SK-N-SH treated with all-trans-retinoic acid at 6 μM for 48 hours (cell line): ENCODE results near the gene GPR26.

ENCODE experiments used
- ARNTL ChIP-seq: fragments of 450-650 bp; formaldehyde crosslinking; IDR thresholded peaks from 2 replicates; pipeline ENCODE4 v1.5.0; 2020; ENCODE audit warnings: low read depth, mild to moderate bottlenecking, moderate library complexity, borderline replicate concordance
- CSRNP3 ChIP-seq: fragments of 250-450 bp; sonication (Bioruptor Pico); IDR thresholded peaks from 2 replicates; pipeline ENCODE4 v1.5.1; 2021; ENCODE audit warnings: mild to moderate bottlenecking, moderate library complexity
- ESRRG ChIP-seq: fragments of 250-450 bp; sonication (Bioruptor Pico); IDR thresholded peaks from 2 replicates; pipeline ENCODE4 v1.6.1; 2021; ENCODE audit warnings: mild to moderate bottlenecking
- OSR1 ChIP-seq: fragments of 250-450 bp; sonication (Bioruptor Pico); IDR thresholded peaks from 2 replicates; pipeline ENCODE4 v1.8.0; 2022; ENCODE audit warnings: moderate library complexity, mild to moderate bottlenecking, inconsistent platforms
- POU6F1 ChIP-seq: fragments of 250-450 bp; sonication (Bioruptor Pico); IDR thresholded peaks from 2 replicates; pipeline ENCODE4 v1.8.0; 2021; ENCODE audit warnings: low read depth, mild to moderate bottlenecking, moderate library complexity, borderline replicate concordance
- RARB ChIP-seq: fragments of 250-450 bp; sonication (Bioruptor Pico); IDR thresholded peaks from 2 replicates; pipeline ENCODE4 v1.8.0; 2021; ENCODE audit warnings: mild to moderate bottlenecking, moderate library complexity
- TCF4 ChIP-seq: fragments of 250-450 bp; sonication (Bioruptor Pico); IDR thresholded peaks from 2 replicates; pipeline ENCODE4 v1.8.0; 2021; ENCODE audit warnings: mild to moderate bottlenecking, moderate library complexity, borderline replicate concordance
- ZFP3 ChIP-seq: fragments of 250-450 bp; sonication (Bioruptor Pico); IDR thresholded peaks from 2 replicates; pipeline ENCODE4 v1.5.0; 2020; ENCODE audit warnings: mild to moderate bottlenecking, moderate library complexity
- ZFP30 ChIP-seq: fragments of 450-650 bp; formaldehyde crosslinking; IDR thresholded peaks from 2 replicates; pipeline ENCODE4 v1.5.0; 2022; ENCODE audit warnings: mild to moderate bottlenecking, moderate library complexity
- ZNF8 ChIP-seq: fragments of 450-650 bp; formaldehyde crosslinking; IDR thresholded peaks from 2 replicates; pipeline ENCODE4 v1.5.0; 2020; ENCODE audit warnings: mild to moderate bottlenecking, moderate library complexity
- TF ChIP-seq, protein P1 (sequence below): fragments of 250-450 bp; sonication (Bioruptor Pico); IDR thresholded peaks from 2 replicates; pipeline ENCODE4 v1.8.0; 2020; ENCODE audit warnings: mild to moderate bottlenecking, moderate library complexity, borderline replicate concordance
- TF ChIP-seq, protein P2 (sequence below): fragments of 250-450 bp; sonication (Bioruptor Pico); IDR thresholded peaks from 2 replicates; pipeline ENCODE4 v1.5.0; 2020; ENCODE audit warnings: mild to moderate bottlenecking, moderate library complexity
- TF ChIP-seq, protein P3 (sequence below): fragments of 250-450 bp; sonication (Bioruptor Pico); IDR thresholded peaks from 2 replicates; pipeline ENCODE4 v1.5.1; 2020; ENCODE audit warnings: low read depth, mild to moderate bottlenecking, moderate library complexity

GRCh38 chr10:123704812-123705211 lies 38.7 kb downstream of the GPR26 start:
- TF ChIP-seq, protein P1, sequence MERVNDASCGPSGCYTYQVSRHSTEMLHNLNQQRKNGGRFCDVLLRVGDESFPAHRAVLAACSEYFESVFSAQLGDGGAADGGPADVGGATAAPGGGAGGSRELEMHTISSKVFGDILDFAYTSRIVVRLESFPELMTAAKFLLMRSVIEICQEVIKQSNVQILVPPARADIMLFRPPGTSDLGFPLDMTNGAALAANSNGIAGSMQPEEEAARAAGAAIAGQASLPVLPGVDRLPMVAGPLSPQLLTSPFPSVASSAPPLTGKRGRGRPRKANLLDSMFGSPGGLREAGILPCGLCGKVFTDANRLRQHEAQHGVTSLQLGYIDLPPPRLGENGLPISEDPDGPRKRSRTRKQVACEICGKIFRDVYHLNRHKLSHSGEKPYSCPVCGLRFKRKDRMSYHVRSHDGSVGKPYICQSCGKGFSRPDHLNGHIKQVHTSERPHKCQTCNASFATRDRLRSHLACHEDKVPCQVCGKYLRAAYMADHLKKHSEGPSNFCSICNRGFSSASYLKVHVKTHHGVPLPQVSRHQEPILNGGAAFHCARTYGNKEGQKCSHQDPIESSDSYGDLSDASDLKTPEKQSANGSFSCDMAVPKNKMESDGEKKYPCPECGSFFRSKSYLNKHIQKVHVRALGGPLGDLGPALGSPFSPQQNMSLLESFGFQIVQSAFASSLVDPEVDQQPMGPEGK (CRISPR knock-in tag) = no peak
- TF ChIP-seq RARB (no peak), CSRNP3 (no peak), ARNTL (CRISPR knock-in tag) (no peak), ZNF8 (CRISPR knock-in tag) (no peak), ESRRG (no peak), ZFP3 (CRISPR knock-in tag) (no peak), TCF4 (CRISPR knock-in tag) (no peak), ZFP30 (no peak), OSR1 (CRISPR knock-in tag) (no peak), POU6F1 (CRISPR knock-in tag) (no peak)
- TF ChIP-seq, protein P2, sequence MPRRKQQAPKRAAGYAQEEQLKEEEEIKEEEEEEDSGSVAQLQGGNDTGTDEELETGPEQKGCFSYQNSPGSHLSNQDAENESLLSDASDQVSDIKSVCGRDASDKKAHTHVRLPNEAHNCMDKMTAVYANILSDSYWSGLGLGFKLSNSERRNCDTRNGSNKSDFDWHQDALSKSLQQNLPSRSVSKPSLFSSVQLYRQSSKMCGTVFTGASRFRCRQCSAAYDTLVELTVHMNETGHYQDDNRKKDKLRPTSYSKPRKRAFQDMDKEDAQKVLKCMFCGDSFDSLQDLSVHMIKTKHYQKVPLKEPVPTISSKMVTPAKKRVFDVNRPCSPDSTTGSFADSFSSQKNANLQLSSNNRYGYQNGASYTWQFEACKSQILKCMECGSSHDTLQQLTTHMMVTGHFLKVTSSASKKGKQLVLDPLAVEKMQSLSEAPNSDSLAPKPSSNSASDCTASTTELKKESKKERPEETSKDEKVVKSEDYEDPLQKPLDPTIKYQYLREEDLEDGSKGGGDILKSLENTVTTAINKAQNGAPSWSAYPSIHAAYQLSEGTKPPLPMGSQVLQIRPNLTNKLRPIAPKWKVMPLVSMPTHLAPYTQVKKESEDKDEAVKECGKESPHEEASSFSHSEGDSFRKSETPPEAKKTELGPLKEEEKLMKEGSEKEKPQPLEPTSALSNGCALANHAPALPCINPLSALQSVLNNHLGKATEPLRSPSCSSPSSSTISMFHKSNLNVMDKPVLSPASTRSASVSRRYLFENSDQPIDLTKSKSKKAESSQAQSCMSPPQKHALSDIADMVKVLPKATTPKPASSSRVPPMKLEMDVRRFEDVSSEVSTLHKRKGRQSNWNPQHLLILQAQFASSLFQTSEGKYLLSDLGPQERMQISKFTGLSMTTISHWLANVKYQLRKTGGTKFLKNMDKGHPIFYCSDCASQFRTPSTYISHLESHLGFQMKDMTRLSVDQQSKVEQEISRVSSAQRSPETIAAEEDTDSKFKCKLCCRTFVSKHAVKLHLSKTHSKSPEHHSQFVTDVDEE (CRISPR knock-in tag) = no peak
- TF ChIP-seq, protein P3, sequence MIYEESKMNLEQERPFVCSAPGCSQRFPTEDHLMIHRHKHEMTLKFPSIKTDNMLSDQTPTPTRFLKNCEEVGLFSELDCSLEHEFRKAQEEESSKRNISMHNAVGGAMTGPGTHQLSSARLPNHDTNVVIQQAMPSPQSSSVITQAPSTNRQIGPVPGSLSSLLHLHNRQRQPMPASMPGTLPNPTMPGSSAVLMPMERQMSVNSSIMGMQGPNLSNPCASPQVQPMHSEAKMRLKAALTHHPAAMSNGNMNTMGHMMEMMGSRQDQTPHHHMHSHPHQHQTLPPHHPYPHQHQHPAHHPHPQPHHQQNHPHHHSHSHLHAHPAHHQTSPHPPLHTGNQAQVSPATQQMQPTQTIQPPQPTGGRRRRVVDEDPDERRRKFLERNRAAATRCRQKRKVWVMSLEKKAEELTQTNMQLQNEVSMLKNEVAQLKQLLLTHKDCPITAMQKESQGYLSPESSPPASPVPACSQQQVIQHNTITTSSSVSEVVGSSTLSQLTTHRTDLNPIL (CRISPR knock-in tag) = no peak
